Fibroblast of lung (primary cell): ENCODE measurements around the gene GMCL1. TPM values are rescaled to one million over a fixed set of nuclear protein-coding genes. Genes with fewer than 3 reads are reported as not detected.
"Not testable (repeated sequence)": the region's sequence is repeated elsewhere in the genome, so short reads cannot be mapped to it uniquely, and the experiment has no call there.

Experiments used
- DNase-seq, 2 donors: peaks; one replicate each; pipeline versions ENCODE4 v3.0.0 to v3.0.0-alpha.2; 2010; ENCODE audit warnings: low read depth in 2 of 2
- H2AFZ ChIP-seq: 2 replicates; pipeline ENCODE4 v1.5.1; 2012; ENCODE audit warnings: low read length, control low read depth, inconsistent platforms
- H3K27ac ChIP-seq: 2 replicates; pipeline ENCODE4 v1.5.1; 2011; ENCODE audit warnings: low read length, control low read depth; ENCODE audit not compliant: insufficient read depth
- H3K27me3 ChIP-seq: 2 replicates; pipeline ENCODE4 v1.5.1; 2011; ENCODE audit warnings: mild to moderate bottlenecking, low read length; ENCODE audit not compliant: control insufficient read depth, insufficient read depth
- H3K36me3 ChIP-seq: 2 replicates; pipeline ENCODE4 v1.5.1; 2011; ENCODE audit warnings: low read length; ENCODE audit not compliant: control insufficient read depth, insufficient read depth
- H3K4me1 ChIP-seq: 2 replicates; pipeline ENCODE4 v1.5.1; 2011; ENCODE audit warnings: low read length; ENCODE audit not compliant: control insufficient read depth, insufficient read depth; ENCODE audit errors: extremely low read depth
- H3K4me2 ChIP-seq: 2 replicates; pipeline ENCODE4 v1.5.1; 2011; ENCODE audit warnings: low read length, control low read depth; ENCODE audit not compliant: insufficient read depth; ENCODE audit errors: extremely low read depth
- H3K4me3 ChIP-seq, 4 experiments: fragments of 200-600 bp in 1 of 4; sonication (generic) in 1 of 4; replicated peaks in 1 of 4; 2 replicates each; pipeline ENCODE4 v1.5.1; 2011 to 2016; ENCODE audit warnings: low read length in 4 of 4, low read depth in 3 of 4, mild to moderate bottlenecking in 3 of 4, control low read depth in 2 of 4, inconsistent platforms in 1 of 4, mixed read lengths in 1 of 4; ENCODE audit not compliant: insufficient read depth in 1 of 4; ENCODE audit errors: control extremely low read depth in 1 of 4
- H3K79me2 ChIP-seq: 2 replicates; pipeline ENCODE4 v1.5.1; 2012; ENCODE audit warnings: mild to moderate bottlenecking, low read length, inconsistent platforms; ENCODE audit not compliant: control insufficient read depth, insufficient read depth
- H3K9ac ChIP-seq: 2 replicates; pipeline ENCODE4 v1.5.1; 2011; ENCODE audit warnings: mild to moderate bottlenecking, low read length, control low read depth; ENCODE audit not compliant: insufficient read depth
- H3K9me3 ChIP-seq: 2 replicates; pipeline ENCODE4 v1.5.1; 2012; ENCODE audit warnings: low read depth, low read length; ENCODE audit not compliant: control insufficient read depth, insufficient read depth
- H4K20me1 ChIP-seq: 2 replicates; pipeline ENCODE4 v1.5.1; 2011; ENCODE audit warnings: low read length; ENCODE audit not compliant: control insufficient read depth, insufficient read depth; ENCODE audit errors: extremely low read depth
- CTCF ChIP-seq, 2 donors: IDR thresholded peaks in 1 of 2; conservative IDR thresholded peaks in 1 of 2; 1 replicate in 1 of 2; 2 replicates in 1 of 2; pipeline ENCODE4 v1.5.1; 2011 to 2012; ENCODE audit warnings: low read length in 2 of 2, control low read depth in 1 of 2, inconsistent platforms in 1 of 2, low read depth in 1 of 2, mild to moderate bottlenecking in 1 of 2
- EZH2 ChIP-seq: IDR thresholded peaks from 2 replicates; pipeline ENCODE4 v1.5.1; 2012; ENCODE audit warnings: low read length, control low read depth, mild to moderate bottlenecking; ENCODE audit errors: missing control alignments
- polyA plus RNA-seq, 2 donors: library from polyadenylated mRNA; depleted of rRNA in 1 of 2; stranded (reverse) in 1 of 2; unstranded in 1 of 2; fragments of >200 nt; gene quantifications; 2 replicates each; pipeline ENCODE4 v1.2.1, GENCODE V29; 2011 to 2012; ENCODE audit warnings: missing spikeins in 1 of 2
- total RNA-seq: library from RNA; depleted of rRNA; stranded (reverse); fragments of >200 nt; gene quantifications from 2 replicates; pipeline ENCODE4 v1.2.1, GENCODE V29; 2014

Gene GMCL1
- total and polyA plus RNA-seq, 2 donors (not counting 1 experiment from before 2014, with no cell fraction given) = 9.1 to 12.4 TPM

- Histone ChIP-seq H3K4me2 (peak overlapping the region; percentile 64), H3K79me2 (no peaks in the 10 kb centered on the region), H3K9me3 (no peaks in the 10 kb centered on the region), H3K4me1 (peaks cover 7% of the 10 kb centered on the region), H3K4me3 (peak overlapping the region in 2 of 4 experiments; percentile 5 to 38), H3K27ac (peak overlapping the region; percentile 44), H2AFZ (no peak overlapping the region), H3K9ac (no peak overlapping the region), H3K27me3 (no peaks in the 10 kb centered on the region), H3K36me3 (no peaks in the 10 kb centered on the region), H4K20me1 (no peaks in the 10 kb centered on the region)
- peak; percentile 53 to 94 for DNase-seq
- no peak for TF ChIP-seq CTCF (conservative IDR thresholded peaks at IDR 0.05 in 1 of 2, IDR thresholded peaks at IDR 0.05 in 1 of 2; ENCODE audit: low read depth in 1 of 2, low read length in 2 of 2)
- no peak for TF ChIP-seq EZH2
Measured at GRCh38 chr2:69798909-69799526, 30.4 kb upstream of the GMCL1 start.

- Histone ChIP-seq H3K9ac (no peak overlapping the region), H3K27ac (no peak overlapping the region), H3K4me2 (no peak overlapping the region), H3K36me3 (peaks cover 6% of the 10 kb centered on the region), H3K4me1 (peaks cover 7% of the 10 kb centered on the region), H3K27me3 (no peaks in the 10 kb centered on the region), H2AFZ (no peak overlapping the region), H3K79me2 (no peaks in the 10 kb centered on the region), H3K9me3 (no peaks in the 10 kb centered on the region), H4K20me1 (no peaks in the 10 kb centered on the region), H3K4me3 (no peak overlapping the region)
- TF ChIP-seq CTCF (conservative IDR thresholded peaks at IDR 0.05 in 1 of 2, IDR thresholded peaks at IDR 0.05 in 1 of 2; ENCODE audit: low read depth in 1 of 2, low read length in 2 of 2) (no peak), EZH2 (no peak)
- DNase-seq = no peak
Measured at GRCh38 chr2:69801745-69802290, 27.6 kb upstream of the GMCL1 start.

GRCh38 chr2:69802781-69803367 lies 26.6 kb upstream of the GMCL1 start:
- not testable (repeated sequence) for H3K4me1 ChIP-seq, H3K9me3 ChIP-seq, H3K9ac ChIP-seq, H2AFZ ChIP-seq, DNase-seq, H3K79me2 ChIP-seq, H3K36me3 ChIP-seq, H3K4me2 ChIP-seq, H4K20me1 ChIP-seq, H3K27ac ChIP-seq, H3K4me3 ChIP-seq, H3K27me3 ChIP-seq
